Neural cell (in vitro differentiated cells): ENCODE results near the gene FAM200B.

ENCODE experiments used
- CTCF ChIP-seq: fragments of 450-650 bp; IDR thresholded peaks from 2 replicates; pipeline ENCODE4 v1.5.1; 2014; ENCODE audit warnings: antibody characterized with exemption, mild to moderate bottlenecking, moderate library complexity; ENCODE audit not compliant: poor library complexity, severe bottlenecking
- EP300 ChIP-seq: fragments of 450-650 bp; conservative IDR thresholded peaks from 2 replicates; pipeline ENCODE4 v1.6.1; 2014; ENCODE audit warnings: antibody characterized with exemption, mild to moderate bottlenecking, moderate library complexity; ENCODE audit not compliant: poor library complexity, severe bottlenecking
- EZH2 ChIP-seq: fragments of 200-600, 300-800 bp; shearing (Covaris generic), sonication (generic); IDR thresholded peaks from 2 replicates; pipeline ENCODE4 v1.6.1; 2014; ENCODE audit warnings: antibody characterized with exemption, low read length, borderline replicate concordance, mild to moderate bottlenecking; ENCODE audit not compliant: insufficient read depth, poor library complexity, severe bottlenecking
- MXI1 ChIP-seq: fragments of 450-650 bp; conservative IDR thresholded peaks from 2 replicates; pipeline ENCODE4 v1.6.1; 2014; ENCODE audit warnings: antibody characterized with exemption, mild to moderate bottlenecking; ENCODE audit not compliant: poor library complexity, severe bottlenecking
- POLR2AphosphoS5 ChIP-seq: IDR thresholded peaks from 2 replicates; pipeline ENCODE4 v1.6.1; 2012
- RAD21 ChIP-seq: fragments of 450-650 bp; conservative IDR thresholded peaks from 2 replicates; pipeline ENCODE4 v1.6.1; 2014; ENCODE audit warnings: antibody characterized with exemption, mild to moderate bottlenecking, moderate library complexity
- SMC3 ChIP-seq: fragments of 450-650 bp; conservative IDR thresholded peaks from 2 replicates; pipeline ENCODE4 v1.6.1; 2014; ENCODE audit warnings: antibody characterized with exemption, mild to moderate bottlenecking, moderate library complexity; ENCODE audit not compliant: poor library complexity
- TAF1 ChIP-seq: IDR thresholded peaks from 2 replicates; pipeline ENCODE4 v1.6.1; 2012; ENCODE audit warnings: low read depth
- TF ChIP-seq, protein P1 (sequence below): IDR thresholded peaks from 2 replicates; pipeline ENCODE4 v1.6.1; 2012; ENCODE audit warnings: borderline replicate concordance

- TF ChIP-seq CTCF = no peak
- no peak for TF ChIP-seq SMC3
- TF ChIP-seq EP300 = no peak
- no peak for TF ChIP-seq EZH2
- TF ChIP-seq RAD21 = no peak
- no peak for TF ChIP-seq MXI1
- no peak for TF ChIP-seq POLR2AphosphoS5
- TF ChIP-seq, protein P1, sequence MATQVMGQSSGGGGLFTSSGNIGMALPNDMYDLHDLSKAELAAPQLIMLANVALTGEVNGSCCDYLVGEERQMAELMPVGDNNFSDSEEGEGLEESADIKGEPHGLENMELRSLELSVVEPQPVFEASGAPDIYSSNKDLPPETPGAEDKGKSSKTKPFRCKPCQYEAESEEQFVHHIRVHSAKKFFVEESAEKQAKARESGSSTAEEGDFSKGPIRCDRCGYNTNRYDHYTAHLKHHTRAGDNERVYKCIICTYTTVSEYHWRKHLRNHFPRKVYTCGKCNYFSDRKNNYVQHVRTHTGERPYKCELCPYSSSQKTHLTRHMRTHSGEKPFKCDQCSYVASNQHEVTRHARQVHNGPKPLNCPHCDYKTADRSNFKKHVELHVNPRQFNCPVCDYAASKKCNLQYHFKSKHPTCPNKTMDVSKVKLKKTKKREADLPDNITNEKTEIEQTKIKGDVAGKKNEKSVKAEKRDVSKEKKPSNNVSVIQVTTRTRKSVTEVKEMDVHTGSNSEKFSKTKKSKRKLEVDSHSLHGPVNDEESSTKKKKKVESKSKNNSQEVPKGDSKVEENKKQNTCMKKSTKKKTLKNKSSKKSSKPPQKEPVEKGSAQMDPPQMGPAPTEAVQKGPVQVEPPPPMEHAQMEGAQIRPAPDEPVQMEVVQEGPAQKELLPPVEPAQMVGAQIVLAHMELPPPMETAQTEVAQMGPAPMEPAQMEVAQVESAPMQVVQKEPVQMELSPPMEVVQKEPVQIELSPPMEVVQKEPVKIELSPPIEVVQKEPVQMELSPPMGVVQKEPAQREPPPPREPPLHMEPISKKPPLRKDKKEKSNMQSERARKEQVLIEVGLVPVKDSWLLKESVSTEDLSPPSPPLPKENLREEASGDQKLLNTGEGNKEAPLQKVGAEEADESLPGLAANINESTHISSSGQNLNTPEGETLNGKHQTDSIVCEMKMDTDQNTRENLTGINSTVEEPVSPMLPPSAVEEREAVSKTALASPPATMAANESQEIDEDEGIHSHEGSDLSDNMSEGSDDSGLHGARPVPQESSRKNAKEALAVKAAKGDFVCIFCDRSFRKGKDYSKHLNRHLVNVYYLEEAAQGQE = no peak
- TF ChIP-seq TAF1 = no peak
Observed at GRCh38 chr4:15674926-15675325, 6.7 kb upstream of the FAM200B start.
